ENCODE measurements around the gene SERPINA5.
"Not testable (repeated sequence)": the region's sequence is repeated elsewhere in the genome, so short reads cannot be mapped to it uniquely, and the experiment has no call there.

Gene SERPINA5

DNA sequence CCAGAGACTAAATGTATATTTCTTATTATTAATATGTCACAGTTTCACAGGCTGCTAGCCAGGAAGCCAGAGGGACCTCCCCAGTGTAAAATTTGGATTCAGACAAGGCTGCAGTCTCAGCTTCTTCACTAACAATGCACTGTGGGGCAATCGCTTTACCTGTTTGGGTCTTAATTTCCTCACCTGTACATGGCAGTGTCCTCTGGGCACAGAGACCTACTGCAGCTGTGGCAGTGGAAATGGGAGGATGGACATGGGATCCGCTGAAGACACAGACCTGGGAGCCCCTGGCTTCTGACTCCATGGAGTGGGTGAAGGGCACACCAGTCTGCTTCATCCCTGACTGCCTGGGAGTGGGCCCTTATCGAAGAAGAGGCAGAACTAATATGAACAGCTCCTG is 6.9 kb upstream of the SERPINA5 start:
- no peak overlapping the region for H3K4me3 ChIP-seq (ENCODE audit: control insufficient read depth, low read depth, low read length)
- TF ChIP-seq, protein P1, sequence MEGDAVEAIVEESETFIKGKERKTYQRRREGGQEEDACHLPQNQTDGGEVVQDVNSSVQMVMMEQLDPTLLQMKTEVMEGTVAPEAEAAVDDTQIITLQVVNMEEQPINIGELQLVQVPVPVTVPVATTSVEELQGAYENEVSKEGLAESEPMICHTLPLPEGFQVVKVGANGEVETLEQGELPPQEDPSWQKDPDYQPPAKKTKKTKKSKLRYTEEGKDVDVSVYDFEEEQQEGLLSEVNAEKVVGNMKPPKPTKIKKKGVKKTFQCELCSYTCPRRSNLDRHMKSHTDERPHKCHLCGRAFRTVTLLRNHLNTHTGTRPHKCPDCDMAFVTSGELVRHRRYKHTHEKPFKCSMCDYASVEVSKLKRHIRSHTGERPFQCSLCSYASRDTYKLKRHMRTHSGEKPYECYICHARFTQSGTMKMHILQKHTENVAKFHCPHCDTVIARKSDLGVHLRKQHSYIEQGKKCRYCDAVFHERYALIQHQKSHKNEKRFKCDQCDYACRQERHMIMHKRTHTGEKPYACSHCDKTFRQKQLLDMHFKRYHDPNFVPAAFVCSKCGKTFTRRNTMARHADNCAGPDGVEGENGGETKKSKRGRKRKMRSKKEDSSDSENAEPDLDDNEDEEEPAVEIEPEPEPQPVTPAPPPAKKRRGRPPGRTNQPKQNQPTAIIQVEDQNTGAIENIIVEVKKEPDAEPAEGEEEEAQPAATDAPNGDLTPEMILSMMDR (IDR thresholded peaks at IDR 0.05; ENCODE audit: control insufficient read depth, insufficient read depth, low read depth, low read length, missing control alignments) = no peak
- DNase-seq (ENCODE audit: low read depth) = no peak

DNA sequence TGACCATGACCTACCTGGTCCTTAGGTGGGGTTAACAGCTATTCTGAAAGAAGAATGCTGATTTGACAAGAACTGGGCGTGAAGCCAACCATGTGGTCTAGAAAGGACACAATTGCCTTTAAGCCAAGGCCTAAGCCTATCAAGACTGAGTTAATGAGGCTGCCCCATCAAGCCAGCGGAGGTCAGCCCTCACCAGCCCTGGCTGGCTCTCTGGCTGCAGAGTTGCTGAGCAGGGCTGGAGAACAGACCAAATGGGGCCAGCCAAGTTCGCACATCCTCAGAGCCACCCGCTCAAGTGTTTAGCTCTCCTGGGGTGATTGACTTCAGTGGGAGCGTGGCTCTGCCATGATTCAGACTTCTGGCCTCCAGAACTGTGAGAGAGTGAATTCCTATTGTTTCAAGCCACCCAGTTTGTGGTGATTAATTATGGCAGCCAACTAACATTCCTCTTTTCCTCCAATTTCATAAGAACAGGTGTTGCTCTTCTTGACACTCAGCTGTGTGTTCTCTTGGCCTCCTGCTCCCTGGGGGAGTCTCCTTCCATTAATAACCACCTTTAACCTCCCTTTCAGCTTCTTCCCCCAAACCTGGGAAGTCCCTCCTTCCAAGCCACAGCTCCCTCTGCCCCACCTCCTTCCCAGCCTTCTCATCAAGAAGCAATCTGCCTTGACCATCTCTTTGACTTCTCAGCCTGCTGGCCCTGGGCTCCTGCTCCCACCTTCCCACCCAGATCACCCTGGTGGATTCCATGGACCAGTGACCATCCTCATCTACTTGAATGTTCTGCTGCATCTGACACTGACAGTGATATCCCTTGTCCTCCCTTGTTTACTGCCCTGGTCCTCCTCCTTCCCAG is 5.3 kb upstream of the SERPINA5 start:
- H3K4me3 ChIP-seq (ENCODE audit: control insufficient read depth, low read depth, low read length) = no peak overlapping the region
- no peak for DNase-seq (ENCODE audit: low read depth)
- TF ChIP-seq, protein P1 (IDR thresholded peaks at IDR 0.05; ENCODE audit: control insufficient read depth, insufficient read depth, low read depth, low read length, missing control alignments) = no peak

DNA sequence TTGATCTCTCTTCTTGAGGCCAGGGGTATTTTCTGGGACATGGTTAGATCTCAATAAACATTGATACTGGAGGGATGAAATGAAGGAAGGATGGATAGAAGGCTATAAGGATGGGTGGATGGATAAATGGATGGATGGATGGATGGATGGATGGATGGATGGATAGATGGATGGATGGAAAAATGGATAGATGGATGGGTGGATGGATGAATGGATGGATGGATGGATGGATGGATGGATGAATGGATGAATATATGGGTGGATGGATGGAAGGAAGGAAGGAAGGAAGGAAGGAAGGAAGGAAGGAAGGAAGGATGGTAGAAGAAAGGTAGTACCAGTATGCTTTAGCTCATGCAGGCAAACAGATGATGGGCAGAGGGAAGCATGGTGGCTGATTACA is 3.8 kb upstream of the SERPINA5 start:
- H3K4me3 ChIP-seq (ENCODE audit: control insufficient read depth, low read depth, low read length); DNase-seq (ENCODE audit: low read depth): not testable (repeated sequence)

DNA sequence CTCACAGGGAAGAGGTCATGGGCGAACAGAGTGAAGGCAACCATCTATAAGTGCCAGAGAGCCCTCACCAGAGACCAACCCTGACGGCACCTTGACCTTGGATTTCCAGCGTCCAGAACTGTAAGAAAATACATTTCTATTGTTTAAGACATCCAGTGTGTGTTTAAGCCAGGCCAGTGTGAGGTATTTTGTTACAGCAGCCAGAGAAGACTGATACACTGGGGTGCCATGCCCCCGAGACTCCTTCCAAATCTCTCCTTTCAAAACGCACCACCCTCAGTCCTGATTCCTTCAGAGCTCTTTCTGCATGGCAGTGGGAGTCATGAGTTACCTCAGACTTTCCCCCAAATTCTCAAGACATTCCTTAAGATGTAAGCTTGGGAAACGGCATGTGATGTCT is 2.5 kb upstream of the SERPINA5 start:
- no peak overlapping the region for H3K4me3 ChIP-seq (ENCODE audit: control insufficient read depth, low read depth, low read length)
- DNase-seq (ENCODE audit: low read depth) = no peak
- TF ChIP-seq, protein P1 (IDR thresholded peaks at IDR 0.05; ENCODE audit: control insufficient read depth, insufficient read depth, low read depth, low read length, missing control alignments) = no peak

DNA sequence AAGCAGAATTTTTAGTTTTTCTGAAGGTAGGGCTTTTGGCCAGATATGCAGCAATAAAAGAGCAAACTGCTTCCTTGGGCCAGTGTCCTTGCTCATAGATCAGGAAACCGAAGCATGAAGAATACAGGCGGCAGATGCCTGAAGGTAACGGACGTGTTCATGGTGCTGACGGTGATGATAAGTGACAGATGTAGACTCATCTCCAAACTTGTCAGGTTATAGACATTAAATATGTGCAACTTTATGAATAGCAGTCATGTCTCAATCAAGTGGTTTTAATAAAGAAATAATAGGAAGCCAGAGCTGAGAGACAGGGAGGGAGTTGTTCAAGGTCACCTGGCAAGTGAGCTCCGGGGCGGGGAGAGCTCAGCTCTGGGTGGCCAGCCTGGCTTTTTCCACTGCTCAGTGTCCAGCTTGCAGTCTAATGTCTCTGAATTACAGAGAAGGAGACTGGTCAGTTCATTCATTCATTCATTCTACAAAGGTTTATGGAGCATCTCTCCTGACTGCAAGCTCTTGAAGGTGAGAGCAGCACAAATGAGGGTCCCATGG is 1.0 kb downstream of the SERPINA5 start:
- no peak for DNase-seq (ENCODE audit: low read depth)
- no peak overlapping the region for H3K4me3 ChIP-seq (ENCODE audit: control insufficient read depth, low read depth, low read length)
- TF ChIP-seq, protein P1 (IDR thresholded peaks at IDR 0.05; ENCODE audit: control insufficient read depth, insufficient read depth, low read depth, low read length, missing control alignments) = no peak

DNA sequence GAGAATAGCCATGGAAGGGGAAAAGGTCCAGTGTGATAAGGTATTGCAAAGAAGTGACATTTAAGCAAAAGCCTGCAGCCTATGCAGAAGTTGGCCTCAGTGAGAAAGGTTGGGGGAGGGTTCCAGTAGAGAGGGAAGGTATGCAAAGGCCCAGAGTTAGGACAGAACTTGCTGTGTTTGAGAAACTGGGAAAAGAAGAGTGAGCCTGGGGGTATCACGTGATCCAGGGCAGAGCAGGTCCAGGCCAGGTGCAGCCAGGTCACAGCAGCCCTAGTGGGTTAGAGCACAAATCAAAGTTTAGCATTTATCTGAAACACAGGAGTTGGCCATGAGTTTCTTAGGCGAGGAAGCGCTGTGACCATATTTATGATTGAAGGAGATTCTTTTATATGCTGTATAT is 1.6 kb downstream of the SERPINA5 start:
- DNase-seq (ENCODE audit: low read depth) = no peak
- TF ChIP-seq, protein P1 (IDR thresholded peaks at IDR 0.05; ENCODE audit: control insufficient read depth, insufficient read depth, low read depth, low read length, missing control alignments) = no peak
- no peak overlapping the region for H3K4me3 ChIP-seq (ENCODE audit: control insufficient read depth, low read depth, low read length)

DNA sequence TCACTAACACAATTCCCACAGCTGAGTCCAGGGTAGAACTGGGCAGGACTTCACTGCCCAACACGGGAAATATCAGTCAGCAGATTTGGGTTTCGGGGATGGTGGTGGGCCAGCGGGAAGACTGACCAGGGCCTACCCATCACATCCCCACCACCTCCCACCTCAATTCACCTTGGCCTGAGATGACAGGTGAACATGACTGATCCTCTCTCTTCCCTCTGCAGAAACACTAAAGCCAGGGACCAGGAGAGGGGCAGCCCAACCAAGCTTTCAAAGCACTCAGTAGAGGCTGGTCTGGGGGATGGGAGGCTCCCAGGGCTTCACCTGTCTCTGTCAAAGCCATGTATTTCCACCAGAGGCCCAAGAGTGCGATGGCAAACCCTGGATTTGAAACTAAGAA is 2.3 kb downstream of the SERPINA5 start:
- TF ChIP-seq, protein P1 (IDR thresholded peaks at IDR 0.05; ENCODE audit: control insufficient read depth, insufficient read depth, low read depth, low read length, missing control alignments) = no peak
- no peak overlapping the region for H3K4me3 ChIP-seq (ENCODE audit: control insufficient read depth, low read depth, low read length)
- DNase-seq (ENCODE audit: low read depth) = no peak
